Sigmoid colon (tissue), 7 donors: ENCODE data around the gene MS4A4E. TPM values are rescaled to one million over a fixed set of nuclear protein-coding genes. Genes with fewer than 3 reads are reported as not detected.
"Not testable (repeated sequence)": the region's sequence is repeated elsewhere in the genome, so short reads cannot be mapped to it uniquely, and the experiment has no call there.

ENCODE experiments used
- DNase-seq: peaks from one replicate; pipeline ENCODE4 v3.0.0-alpha.2; 2019
- H3K27ac ChIP-seq, 4 donors: fragments of 200-600 bp; sonication (generic); one replicate each; pipeline ENCODE4 v1.5.1; 2016 to 2019; ENCODE audit warnings: mild to moderate bottlenecking in 1 of 4
- H3K27me3 ChIP-seq, 3 donors: fragments of 200-600 bp; sonication (generic); one replicate each; pipeline ENCODE4 v1.5.1; 2019; ENCODE audit warnings: mild to moderate bottlenecking in 1 of 3
- H3K36me3 ChIP-seq, 4 donors: fragments of 200-600 bp; sonication (generic); one replicate each; pipeline ENCODE4 v1.5.1; 2016 to 2019
- H3K4me1 ChIP-seq, 4 donors: fragments of 200-600 bp; sonication (generic); one replicate each; pipeline ENCODE4 v1.5.1; 2017 to 2019
- H3K4me3 ChIP-seq, 4 donors: fragments of 200-600 bp; sonication (generic); one replicate each; pipeline ENCODE4 v1.5.1; 2017 to 2019; ENCODE audit warnings: mild to moderate bottlenecking in 2 of 4, moderate library complexity in 1 of 4
- H3K9me3 ChIP-seq, 4 donors: fragments of 200-600 bp in 3 of 4; sonication (generic) in 3 of 4; one replicate each; pipeline versions ENCODE4 v1.5.1 to v1.6.1; 2013 to 2019
- CTCF ChIP-seq, 4 experiments: fragments of 450-650 bp in 3 of 4; fragments of 200-600 bp in 1 of 4; IDR thresholded peaks; one replicate each; pipeline ENCODE4 v1.5.1; 2016 to 2019; ENCODE audit warnings: antibody characterized with exemption in 4 of 4, mild to moderate bottlenecking in 3 of 4, moderate library complexity in 2 of 4
- EP300 ChIP-seq, 4 donors: sonication (generic); formaldehyde crosslinking; IDR thresholded peaks; one replicate each; pipeline ENCODE4 v1.6.1; 2017; ENCODE audit warnings: antibody characterized with exemption in 4 of 4
- POLR2A ChIP-seq, 2 donors: fragments of 450-650 bp; IDR thresholded peaks; one replicate each; pipeline ENCODE4 v1.6.1; 2016; ENCODE audit warnings: antibody characterized with exemption in 2 of 2, mild to moderate bottlenecking in 2 of 2, moderate library complexity in 2 of 2
- POLR2AphosphoS5 ChIP-seq, 4 donors: sonication (generic); formaldehyde crosslinking; IDR thresholded peaks; one replicate each; pipeline ENCODE4 v1.6.1; 2017; ENCODE audit warnings: antibody characterized with exemption in 4 of 4
- WGBS, 2 donors: extraction: QIAGEN DNeasy Blood & Tissue Kit; methylation state at CpG; one replicate each; pipeline ENCODE4 v1.1.7; 2013; 5-methylcytosine and 5-hydroxymethylcytosine counted together
- intact Hi-C: fragments of 100-400 bp; cut with DNase I; formaldehyde crosslinking; loops from one replicate; pipeline ENCODE4 v1.15.1; 2023
- polyA plus RNA-seq, 3 donors: library from polyadenylated mRNA; stranded (reverse); fragments of 200-250 nt; gene quantifications; one replicate each; pipeline ENCODE4 v1.2.3, GENCODE V29; 2013
- total RNA-seq, 4 donors: library from RNA; depleted of rRNA; stranded (reverse); fragments of >200 nt; gene quantifications; one replicate each; pipeline ENCODE4 v1.1.0, GENCODE V29; 2016
- donor health status: healthy with polysubstance abuse.
- donor health status: Bipolar disorder and iron deficiency.
- donor health status: healthy.

The MS4A4E gene
- total and polyA plus RNA-seq, 7 donors, result 0.48 to 11.1 (median 7.5) TPM; not detected in 2

DNA sequence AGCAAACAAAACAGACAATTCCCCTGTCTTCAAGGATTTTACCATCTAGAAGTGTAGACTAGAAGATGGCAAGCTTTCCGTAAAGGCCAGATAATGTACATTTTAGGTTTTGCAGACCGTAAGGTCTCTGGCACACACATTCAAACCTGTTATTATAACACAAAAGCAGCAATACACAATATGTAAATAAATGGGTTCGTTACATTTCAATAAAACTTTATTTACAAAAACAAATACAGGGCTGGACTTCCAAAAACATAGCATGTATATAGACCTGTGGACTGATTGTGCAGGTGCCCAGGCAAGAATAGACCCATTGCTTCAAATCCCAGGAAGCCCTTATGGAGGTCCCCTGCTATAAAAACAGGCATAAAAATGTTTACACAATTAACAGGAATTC lies 33.0 kb downstream of the MS4A4E start:
- Histone ChIP-seq H3K27me3 (no peaks in the 10 kb centered on the region), H3K9me3 (no peaks in the 10 kb centered on the region), H3K4me1 (no peaks in the 10 kb centered on the region), H3K4me3 (no peak overlapping the region), H3K36me3 (no peaks in the 10 kb centered on the region), H3K27ac (no peak overlapping the region)
- intact Hi-C loops, result no loop called here
- WGBS, 2 donors, result 76 to 85% methylated on average over 3 of the region's 3 CpGs
- no peak for DNase-seq
- TF ChIP-seq POLR2AphosphoS5 (IDR thresholded peaks at IDR 0.05) (no peak), EP300 (IDR thresholded peaks at IDR 0.05) (no peak), CTCF (IDR thresholded peaks at IDR 0.05) (no peak), POLR2A (IDR thresholded peaks at IDR 0.05) (no peak)

DNA sequence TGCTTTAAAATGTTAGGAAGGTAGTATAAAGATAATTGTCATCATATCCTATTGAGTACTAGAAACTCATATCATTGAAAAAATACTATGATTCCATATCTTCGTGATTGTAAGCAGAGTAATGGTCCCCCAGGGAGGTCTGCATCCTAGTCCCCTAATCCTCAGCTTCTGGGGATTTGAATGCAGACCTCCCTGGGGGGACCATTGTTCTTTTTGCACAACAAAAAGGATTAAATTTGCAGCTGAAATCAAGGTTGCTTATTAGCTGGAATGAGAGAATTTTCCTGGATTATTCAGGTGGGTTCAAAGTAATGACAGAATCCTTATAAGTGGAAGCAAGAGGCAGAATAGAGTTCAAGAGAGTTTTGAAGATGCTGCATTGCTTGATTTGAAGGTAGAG lies 34.0 kb downstream of the MS4A4E start:
- TF ChIP-seq POLR2AphosphoS5 (IDR thresholded peaks at IDR 0.05), result no peak
- TF ChIP-seq CTCF (IDR thresholded peaks at IDR 0.05), result no peak
- no peak for TF ChIP-seq EP300 (IDR thresholded peaks at IDR 0.05)
- TF ChIP-seq POLR2A (IDR thresholded peaks at IDR 0.05), result no peak
- no peaks in the 10 kb centered on the region for H3K36me3 ChIP-seq
- WGBS, 2 donors, result 41 to 67% methylated on average over 1 of the region's 1 CpG
- H3K27ac ChIP-seq, result no peak overlapping the region
- no peaks in the 10 kb centered on the region for H3K9me3 ChIP-seq
- H3K4me3 ChIP-seq, result no peak overlapping the region
- no peaks in the 10 kb centered on the region for H3K27me3 ChIP-seq
- DNase-seq, result no peak
- H3K4me1 ChIP-seq, result no peaks in the 10 kb centered on the region
- intact Hi-C loops, result no loop called here

DNA sequence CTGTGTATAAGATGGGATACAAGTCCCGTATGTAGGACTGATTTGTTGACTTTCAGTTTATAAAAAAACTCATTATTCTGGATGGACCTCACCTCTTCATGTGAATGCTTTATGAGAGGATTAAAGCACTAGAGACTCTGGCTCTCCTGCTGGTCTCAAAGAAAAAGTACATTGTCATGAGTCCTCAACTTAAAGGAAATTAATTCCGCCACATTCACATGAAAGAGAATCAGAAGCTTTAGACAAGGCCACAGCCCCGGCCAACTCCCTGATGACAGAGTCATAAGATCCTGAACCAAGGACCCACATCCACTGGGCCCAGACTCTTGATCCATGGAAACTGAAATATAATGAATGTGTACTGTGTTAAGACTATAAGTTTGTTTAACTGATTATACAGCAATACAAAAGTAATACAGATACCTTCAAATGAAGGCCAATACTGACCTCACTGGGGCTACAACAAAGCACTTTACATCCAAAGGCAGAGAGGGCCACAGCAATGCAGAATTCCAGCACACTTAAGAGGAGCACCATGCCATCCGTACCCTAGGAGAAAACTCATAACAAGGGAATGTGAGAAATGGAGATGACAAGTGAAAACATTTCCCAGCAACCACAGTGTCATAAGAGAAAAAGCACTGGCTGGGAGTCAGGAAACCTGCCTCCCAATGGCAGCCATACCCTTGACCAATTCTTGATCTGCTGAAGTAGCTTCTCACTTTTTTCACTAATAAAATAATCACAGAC lies 34.6 kb downstream of the MS4A4E start:
- Histone ChIP-seq H3K4me3 (no peak overlapping the region), H3K9me3 (no peaks in the 10 kb centered on the region), H3K27ac (no peak overlapping the region), H3K27me3 (no peaks in the 10 kb centered on the region), H3K4me1 (no peaks in the 10 kb centered on the region), H3K36me3 (no peaks in the 10 kb centered on the region)
- WGBS, 2 donors, result 75 to 85% methylated on average over 4 of the region's 4 CpGs
- intact Hi-C loops, result no loop called here
- no peak for DNase-seq
- no peak for TF ChIP-seq EP300 (IDR thresholded peaks at IDR 0.05)
- no peak for TF ChIP-seq POLR2A (IDR thresholded peaks at IDR 0.05)
- no peak for TF ChIP-seq CTCF (IDR thresholded peaks at IDR 0.05)
- no peak for TF ChIP-seq POLR2AphosphoS5 (IDR thresholded peaks at IDR 0.05)

DNA sequence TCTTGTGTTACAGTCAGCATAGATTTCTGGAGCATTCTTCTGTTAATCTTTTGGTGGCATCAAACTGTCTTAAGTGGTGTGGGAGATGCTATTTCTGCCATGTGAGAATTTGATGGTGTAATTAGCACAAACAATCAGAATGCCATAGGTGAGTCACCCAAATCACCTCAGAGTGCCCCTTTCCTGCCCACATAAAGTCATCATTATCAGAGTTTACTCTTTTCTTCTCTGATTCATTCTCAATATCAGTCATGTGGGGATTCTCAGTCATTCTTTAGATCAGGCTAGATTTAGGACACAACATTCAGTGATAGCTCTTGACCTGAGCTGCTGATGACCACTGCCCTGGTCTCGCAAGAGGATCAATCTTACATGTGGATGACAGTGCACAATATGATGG lies 36.3 kb downstream of the MS4A4E start:
- DNase-seq, result no peak
- Histone ChIP-seq H3K36me3 (no peaks in the 10 kb centered on the region), H3K27me3 (no peaks in the 10 kb centered on the region), H3K9me3 (no peaks in the 10 kb centered on the region), H3K4me3 (no peak overlapping the region), H3K27ac (no peak overlapping the region), H3K4me1 (no peaks in the 10 kb centered on the region)
- intact Hi-C loops, result no loop called here
- no peak for TF ChIP-seq CTCF (IDR thresholded peaks at IDR 0.05)
- no peak for TF ChIP-seq POLR2AphosphoS5 (IDR thresholded peaks at IDR 0.05)
- 91 to 98% methylated on average over 1 of the region's 1 CpG for WGBS, 2 donors

DNA sequence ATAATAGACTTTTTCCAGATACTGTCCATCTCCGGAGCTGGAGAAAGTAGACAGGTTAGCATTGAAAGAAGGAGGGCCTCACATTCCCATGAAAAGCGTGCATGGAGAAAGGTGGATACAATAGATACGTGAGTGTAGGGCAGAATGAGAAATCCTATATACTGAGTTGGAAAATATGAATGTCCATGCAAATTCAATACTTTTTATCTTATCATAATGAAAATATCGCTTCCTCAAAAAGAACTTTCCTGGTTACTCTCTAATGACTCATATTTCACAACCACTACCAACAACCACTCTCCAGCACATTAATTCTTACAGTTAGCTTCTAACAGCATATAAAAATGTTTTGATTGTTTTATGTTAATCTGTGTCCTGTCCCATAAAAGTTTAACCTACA lies 38.0 kb downstream of the MS4A4E start:
- no peaks in the 10 kb centered on the region for H3K27me3 ChIP-seq

DNA sequence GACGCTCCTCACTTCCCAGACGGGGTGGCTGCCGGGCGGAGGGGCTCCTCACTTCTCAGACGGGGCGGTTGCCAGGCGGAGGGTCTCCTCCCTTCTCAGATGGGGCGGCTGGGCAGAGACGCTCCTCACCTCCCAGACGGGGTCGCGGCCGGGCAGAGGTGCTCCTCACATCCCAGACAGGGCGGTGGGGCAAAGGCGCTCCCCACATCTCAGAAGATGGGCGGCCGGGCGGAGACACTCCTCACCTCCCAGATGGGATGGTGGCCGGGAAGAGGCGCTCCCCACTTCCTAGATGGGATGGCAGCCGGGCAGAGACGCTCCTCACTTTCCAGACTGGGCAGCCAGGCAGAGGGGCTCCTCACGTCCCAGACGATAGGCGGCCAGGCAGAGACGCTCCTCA lies 41.6 kb downstream of the MS4A4E start:
- WGBS, 2 donors, result 96 to 97% methylated on average over 26 of the region's 26 CpGs
- intact Hi-C loops, H3K27ac ChIP-seq: not testable (repeated sequence)

More for the DNA sequence above, 38.0 kb downstream of the MS4A4E start:
- intact Hi-C loops, result no loop called here
- TF ChIP-seq POLR2A (IDR thresholded peaks at IDR 0.05) (no peak), EP300 (IDR thresholded peaks at IDR 0.05) (no peak), CTCF (IDR thresholded peaks at IDR 0.05) (no peak), POLR2AphosphoS5 (IDR thresholded peaks at IDR 0.05) (no peak)
- Histone ChIP-seq H3K36me3 (no peaks in the 10 kb centered on the region), H3K27ac (no peak overlapping the region), H3K4me3 (no peak overlapping the region), H3K9me3 (no peaks in the 10 kb centered on the region), H3K4me1 (no peaks in the 10 kb centered on the region)
- DNase-seq, result no peak
- 84 to 88% methylated on average over 4 of the region's 4 CpGs for WGBS, 2 donors

More for the DNA sequence above, 41.6 kb downstream of the MS4A4E start:
- not testable (repeated sequence) for H3K4me3 ChIP-seq, H3K36me3 ChIP-seq, H3K4me1 ChIP-seq, H3K9me3 ChIP-seq, H3K27me3 ChIP-seq, DNase-seq
